Stimulated activated CD4-positive, alpha-beta T cell treated with anti-CD3 and anti-CD28 coated beads, Interleukin-15, amount 100 ng/mL, for 1 hour (primary cell): Measurements from ENCODE around the gene PRDX6.
"Not testable (repeated sequence)": the region's sequence is repeated elsewhere in the genome, so short reads cannot be mapped to it uniquely, and the experiment has no call there.

ENCODE experiments used
- DNase-seq, 2 donors: peaks; one replicate each; pipeline ENCODE4 v3.0.0-alpha.2; 2020; ENCODE audit warnings: low read depth in 1 of 2, low spot score in 1 of 2

PRDX6 gene, protein sequence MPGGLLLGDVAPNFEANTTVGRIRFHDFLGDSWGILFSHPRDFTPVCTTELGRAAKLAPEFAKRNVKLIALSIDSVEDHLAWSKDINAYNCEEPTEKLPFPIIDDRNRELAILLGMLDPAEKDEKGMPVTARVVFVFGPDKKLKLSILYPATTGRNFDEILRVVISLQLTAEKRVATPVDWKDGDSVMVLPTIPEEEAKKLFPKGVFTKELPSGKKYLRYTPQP

DNA sequence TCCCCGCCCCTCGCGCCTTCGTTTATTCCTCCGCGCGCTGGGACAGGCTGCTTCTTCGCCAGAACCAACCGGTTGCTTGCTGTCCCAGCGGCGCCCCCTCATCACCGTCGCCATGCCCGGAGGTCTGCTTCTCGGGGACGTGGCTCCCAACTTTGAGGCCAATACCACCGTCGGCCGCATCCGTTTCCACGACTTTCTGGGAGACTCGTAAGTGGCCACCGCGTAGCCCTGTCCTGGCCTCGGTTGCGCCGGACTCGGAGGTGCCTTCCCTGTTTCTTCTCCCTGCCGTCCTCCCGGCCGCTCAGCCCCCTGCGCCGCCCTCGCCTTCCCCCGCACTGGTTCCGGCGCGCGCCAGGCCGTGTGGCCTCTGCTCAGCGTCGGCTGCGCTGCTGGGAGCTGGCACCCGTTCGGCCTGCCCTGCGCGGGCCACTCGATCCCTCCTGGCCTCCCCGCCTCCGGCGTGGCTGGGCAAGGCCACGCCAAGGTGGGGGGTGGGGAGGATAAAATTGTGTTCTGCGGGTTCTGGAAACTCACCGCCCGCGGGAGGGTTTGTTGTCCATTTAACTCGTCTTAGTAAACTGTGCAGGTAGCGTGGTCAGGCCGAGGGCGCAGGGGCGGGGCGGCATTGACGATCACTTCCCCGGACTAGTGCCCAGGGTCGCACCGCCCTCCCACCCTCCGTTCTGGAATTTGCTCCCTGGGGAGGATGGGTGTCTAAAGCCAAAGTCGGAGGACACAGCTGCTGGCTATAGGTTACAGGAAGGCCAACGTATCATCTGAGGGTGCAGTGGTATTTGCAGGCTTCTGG lies at the start of gene PRDX6:
Gene PRDX6, plus strand, starts transcription at position 50 of the 808 bp plus-strand sequence. Its CDS starts 63 bp downstream, at position 113.
- DNase-seq = no peak

DNA sequence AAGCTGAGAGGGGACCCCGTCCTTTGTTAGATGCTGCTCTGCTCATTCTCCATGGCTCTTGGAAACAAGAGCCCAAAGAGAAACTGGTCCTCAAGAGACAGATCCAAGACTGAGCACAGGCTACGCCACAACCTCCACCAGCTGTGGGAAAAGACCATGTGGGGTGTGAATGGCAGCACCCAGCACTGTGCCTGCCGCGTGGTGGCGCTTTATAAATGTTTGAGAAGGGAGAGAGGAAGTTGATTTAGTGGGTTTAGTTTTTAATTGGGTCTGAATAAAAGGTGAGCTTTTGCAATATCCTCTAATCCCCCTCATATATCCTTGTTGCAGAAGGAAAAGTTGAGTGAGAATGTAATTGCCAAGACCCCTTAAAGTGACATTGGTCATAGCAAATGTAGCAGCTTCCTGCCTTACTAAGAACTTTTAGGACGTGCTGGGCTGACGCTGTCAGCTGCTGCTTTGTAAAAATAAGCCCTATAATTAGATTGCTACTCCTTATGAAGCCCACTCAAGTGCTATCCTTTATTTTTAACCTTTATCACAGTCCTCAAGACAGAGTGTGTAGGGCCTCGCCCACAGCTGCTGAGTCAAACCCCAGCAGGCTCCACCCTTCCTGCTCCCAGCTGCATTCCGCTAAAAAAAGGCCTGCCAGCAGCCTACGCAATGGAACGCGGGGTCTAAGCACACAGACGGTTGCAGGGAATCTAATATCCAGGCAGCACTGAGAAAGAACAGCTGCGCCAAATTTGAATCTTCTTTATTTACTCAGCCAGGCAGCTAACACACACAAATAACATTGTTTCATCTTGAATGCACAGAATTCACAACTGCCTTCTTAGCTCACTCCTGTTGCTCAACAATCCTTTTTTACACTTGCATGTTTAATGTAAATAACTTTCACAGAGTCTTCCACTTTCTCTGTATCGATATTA lies 47.4 kb upstream of the PRDX6 start:
- peak; percentile 22 to 46 for DNase-seq

DNA sequence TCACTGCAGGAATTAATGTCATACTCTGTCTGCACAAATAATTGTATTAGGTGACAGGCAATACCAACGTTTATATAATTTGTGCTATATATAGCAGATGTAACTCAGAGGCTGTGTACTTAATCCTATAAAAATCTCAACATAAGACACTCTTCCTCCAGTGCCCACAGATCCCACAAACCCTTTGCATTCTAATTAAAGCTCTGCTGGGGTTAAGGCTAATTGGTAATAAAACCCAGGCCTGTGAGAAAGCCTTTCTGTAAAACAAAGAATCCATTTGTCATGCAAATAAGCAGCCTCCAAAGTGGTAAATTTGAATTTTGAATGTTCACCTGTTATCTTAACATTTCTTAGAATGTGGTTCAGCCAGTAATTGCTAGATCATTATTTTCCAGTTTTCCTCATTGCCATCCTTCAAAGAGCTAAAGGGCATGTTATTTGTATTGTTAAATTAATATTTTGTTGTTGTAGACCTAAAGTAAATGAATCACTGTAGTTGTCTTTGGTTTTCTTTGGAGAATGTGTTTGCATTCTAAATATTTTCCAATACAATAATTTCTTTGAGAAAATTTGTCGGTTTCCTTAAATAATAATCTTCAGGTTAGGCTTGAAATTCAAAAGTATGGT lies 46.3 kb upstream of the PRDX6 start:
- no peak for DNase-seq

DNA sequence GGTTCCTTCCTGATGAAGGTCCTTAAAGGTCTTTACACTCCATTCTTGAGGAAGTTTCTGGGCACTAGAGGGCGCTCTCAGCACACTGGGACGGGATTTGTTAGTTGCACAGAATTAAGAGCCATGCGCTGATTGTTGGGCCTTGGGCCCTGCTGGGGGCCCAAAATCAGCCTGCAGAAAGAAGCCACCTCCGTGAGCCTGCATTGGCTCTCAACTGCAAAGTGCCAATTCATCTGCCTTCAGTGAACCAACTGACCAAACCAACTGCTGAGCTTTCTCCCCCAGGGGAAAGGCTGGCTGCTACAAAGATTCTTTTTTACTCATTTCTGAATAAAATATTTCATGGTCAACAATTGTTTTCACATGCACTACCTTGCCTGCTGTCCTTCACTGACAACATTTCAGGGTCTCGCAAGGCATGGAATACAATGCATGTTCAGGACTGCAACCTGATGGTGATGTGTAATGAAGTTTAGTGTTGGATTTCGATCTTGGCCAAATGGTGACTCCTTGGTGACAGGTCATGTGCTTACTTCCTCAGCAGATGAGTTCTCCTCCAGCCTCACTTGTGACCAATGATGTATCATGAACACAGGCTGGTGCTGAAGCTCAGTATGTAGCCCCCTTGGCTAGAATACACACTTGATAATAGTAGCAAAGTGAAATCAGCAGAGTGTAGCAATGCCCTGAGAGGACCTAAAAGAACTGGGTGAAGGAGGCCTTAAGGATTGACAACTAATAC lies 45.7 kb upstream of the PRDX6 start:
- peak; percentile 68 to 69 for DNase-seq

DNA sequence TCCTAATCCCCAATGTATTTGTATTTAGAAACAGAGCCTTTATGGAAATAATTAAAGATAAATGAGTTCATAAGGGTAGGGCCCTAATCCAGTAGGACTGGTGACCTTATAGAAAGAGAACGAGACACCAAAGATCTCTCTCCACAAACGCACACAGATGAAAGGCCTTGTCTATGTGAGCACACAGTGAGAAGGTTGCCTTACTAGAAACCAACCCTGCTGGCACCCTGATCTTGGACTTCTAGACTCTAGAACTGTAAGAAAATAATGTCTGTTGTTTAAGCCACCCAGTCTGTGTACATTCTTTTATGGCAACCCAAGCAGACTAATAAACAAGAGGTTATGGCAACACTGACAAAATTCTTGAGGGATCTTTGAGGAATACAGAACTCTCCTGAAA lies 44.8 kb upstream of the PRDX6 start:
- DNase-seq = no peak

DNA sequence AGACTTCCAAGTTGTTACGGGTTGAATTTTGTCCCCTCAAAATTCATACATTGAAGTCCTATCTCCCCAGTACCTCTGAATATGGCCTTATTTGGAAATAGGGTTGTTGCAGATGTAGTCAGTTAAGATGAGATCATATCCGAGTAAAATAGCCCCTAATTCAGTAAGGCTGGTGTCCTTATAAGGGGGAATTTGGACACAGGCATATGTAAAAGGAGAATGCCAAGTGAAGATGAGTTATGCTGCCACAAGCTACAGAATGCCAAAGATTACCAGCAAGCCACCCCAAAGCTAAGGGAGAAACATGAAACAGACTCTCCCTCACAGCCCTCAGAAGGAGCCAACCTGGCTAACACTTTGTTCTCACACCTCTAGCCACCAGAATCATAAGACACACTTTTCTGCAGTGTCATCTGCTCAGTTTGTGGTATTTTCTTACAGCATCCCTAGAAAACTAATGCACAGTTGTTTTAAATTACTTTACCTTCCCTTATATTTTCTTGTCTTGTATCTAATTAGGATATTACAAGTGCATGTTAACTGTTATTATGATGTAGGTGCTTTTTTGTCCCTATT lies 43.3 kb upstream of the PRDX6 start:
- DNase-seq = no peak

DNA sequence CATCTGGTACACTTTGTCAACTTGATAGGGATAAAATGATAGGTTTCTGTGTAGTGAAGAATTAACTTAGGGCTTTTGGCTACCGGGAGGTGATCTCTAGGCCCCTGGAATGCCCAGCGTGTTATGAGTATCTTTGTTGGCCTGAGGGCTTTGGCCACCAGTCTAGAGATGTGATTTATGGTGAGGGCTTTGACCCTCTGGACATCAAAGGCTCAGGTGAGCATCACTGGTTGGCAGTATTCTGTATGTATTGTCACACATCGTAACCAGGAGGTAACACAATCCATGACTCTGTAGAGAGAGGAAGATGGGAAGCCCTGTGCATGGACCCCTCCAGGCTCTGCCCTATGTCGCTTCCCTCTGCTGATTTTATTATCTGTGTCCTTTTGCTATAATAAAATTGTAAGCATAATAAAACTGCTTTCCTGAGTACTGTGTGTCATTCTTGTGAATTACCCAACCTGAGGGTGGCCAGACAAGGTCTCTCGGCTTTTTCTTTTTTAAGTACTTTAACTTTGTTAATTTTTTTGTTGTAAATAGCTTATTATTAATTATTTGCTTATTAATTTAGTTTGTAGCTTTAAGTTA lies 40.2 kb upstream of the PRDX6 start:
- DNase-seq = no peak

DNA sequence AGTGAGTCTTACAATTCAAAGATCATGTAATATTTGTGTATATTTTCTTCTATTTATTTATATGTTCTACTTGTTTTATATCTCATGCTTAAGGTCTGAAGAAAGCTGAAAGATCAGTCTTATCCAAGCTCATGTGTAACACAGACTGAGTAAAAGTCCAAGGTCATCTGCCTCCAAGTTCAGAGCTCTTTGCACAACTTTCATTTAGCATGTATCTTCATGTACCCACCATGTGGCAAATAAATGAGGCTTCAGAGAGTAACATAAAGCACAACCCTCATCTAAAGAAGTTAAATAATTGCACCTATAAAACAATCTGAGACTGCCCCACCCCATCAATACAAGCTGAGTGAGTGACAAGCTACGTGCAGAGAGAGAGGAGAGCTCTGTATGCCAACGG lies 38.5 kb upstream of the PRDX6 start:
- DNase-seq = no peak

DNA sequence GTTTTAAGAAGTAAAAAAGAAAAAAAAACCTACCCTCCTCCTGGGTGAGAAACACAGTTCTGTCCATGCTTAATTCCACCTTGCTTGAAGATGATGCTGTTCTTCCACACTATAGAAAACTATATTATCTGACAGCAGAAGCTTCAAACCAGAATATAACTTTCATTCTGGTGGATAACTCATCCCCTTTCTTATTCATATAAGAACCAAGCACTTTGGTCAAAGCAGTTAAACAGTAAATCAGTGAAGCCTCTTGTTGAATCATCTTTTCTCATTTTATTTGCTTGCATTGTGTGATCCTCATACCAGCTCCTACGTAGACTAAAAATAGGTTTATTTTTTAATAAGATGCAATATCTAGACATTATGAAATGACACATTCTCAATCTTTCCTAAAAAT lies 36.7 kb upstream of the PRDX6 start:
- no peak for DNase-seq

DNA sequence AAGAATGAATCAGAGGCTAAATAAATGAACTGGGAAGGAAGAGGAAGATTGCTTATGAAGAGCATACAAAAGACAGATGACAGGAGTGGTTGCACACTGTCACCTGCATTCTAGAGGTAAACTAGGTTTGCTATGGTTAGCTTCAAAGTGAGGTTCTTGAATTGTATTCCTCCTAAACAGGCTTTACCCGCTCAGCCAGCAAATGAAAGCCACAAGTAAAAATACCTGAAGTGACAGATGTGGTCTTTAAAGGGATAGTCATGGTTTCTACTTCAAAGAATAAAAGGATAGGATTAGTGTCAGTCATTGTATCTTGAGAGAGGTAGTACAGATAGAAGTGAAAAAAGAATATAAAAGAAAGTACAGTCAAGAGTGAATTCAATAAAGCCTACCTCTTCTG lies 32.4 kb upstream of the PRDX6 start:
- DNase-seq = no peak

DNA sequence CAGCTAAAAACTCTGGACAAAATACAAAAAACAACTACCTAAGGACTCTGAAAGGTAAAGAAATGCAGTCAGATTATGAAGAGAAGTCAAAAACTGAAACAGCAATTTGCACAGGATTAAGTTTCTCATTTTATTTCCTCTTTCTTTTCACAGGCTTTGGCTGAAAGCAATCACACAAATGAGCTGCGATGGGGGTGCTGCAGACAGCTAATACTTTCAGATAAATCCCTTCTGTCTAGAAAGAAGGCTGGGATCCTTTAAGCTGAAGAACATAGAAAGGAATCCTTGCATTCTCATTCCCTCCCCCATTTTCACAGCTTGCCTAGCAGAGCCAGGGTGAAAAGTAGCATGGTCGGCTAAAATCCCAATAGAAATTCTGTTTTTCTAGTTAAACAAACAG lies 32.0 kb upstream of the PRDX6 start:
- DNase-seq = no peak

DNA sequence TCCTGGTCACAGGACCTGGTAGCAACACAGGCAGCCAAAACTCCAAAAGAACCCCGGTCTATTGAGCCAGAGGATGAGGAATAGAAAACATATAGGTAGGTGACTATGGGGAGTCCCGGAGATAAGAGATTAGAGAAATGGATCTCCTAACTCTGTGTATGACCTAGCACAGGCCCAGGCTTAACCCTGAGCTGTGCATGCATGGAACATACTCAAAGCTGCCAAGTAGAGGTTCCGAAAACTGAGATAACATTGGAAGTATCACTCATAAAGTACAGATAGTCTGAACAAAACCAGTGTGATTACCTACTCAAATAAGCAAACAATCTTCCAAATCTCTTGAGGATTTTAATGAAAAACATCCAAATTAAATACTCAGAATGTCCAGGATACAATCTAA lies 31.5 kb upstream of the PRDX6 start:
- no peak for DNase-seq

DNA sequence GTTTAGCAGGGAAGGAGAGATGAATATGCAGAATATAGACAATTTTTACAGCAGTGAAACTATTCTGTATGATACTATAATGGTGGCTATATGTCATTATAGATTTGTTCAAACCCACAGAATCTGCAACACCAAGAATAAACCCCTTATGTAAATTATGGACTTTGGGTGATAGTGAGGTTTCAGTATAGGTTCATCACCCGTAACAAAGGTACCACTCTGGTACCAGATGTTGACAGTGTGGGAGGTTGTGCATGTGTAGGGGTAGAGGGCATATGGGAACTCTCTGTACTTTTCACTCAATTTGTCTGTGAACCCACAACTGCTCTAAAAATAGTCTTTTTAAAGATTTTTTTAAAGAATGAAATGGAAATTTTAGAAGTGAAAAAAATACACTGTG lies 29.9 kb upstream of the PRDX6 start:
- no peak for DNase-seq

DNA sequence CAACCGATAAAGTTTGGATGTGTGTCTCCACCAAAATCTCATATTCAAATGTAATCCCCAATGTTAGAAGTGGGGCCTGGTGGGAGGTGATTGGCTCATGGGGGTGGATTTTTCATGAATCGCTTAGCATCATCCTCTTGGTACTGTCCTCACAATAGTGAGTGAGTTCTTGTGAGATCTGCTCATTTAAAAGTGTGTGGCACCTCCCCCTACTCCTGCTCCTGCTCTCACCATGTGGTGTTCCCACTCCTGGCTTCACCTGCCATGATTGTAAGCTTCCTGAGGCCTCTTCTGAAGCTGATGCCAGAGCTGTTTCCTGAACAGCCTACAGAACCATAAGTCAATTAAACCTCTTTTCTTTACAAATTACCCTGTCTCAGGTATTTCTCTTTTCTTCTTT lies 28.2 kb upstream of the PRDX6 start:
- DNase-seq = no peak

DNA sequence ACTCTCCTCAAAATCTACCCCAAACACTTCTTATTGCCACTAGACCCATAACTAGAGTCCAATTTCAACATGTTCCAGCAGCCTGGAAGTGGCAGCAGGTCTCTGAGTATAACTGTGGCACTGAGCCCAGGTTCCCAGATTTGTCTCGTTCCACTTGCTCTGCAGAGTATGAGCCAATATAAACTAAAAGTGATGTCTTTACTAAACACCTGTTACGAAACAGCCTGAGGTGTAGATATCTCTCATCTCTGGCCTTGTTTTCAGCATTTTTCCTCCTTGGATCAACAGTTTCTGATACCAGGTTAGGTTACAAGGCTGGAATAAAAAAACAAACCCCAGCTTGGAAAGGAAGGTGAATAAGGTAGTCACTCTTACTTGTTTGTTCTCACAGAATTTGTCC lies 25.2 kb upstream of the PRDX6 start:
- no peak for DNase-seq

DNA sequence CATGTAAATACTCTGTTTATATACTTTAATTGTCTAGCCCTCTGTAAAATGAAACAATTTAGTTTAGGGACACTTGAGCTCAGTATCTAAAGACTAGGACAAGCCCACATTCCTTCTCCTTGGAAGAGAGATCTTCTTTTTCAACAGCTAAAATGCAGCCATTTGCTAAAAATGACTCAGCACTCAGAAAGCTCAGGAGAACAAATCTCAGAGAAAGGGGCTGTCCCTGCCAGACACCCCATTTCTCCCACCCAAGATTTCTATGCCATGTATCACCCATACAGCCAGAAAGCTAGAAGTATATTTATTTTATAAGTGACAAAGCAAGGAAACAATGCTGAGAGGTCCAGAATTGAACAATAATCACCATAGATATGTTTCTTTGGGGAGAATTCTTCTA lies 23.2 kb upstream of the PRDX6 start:
- no peak for DNase-seq

DNA sequence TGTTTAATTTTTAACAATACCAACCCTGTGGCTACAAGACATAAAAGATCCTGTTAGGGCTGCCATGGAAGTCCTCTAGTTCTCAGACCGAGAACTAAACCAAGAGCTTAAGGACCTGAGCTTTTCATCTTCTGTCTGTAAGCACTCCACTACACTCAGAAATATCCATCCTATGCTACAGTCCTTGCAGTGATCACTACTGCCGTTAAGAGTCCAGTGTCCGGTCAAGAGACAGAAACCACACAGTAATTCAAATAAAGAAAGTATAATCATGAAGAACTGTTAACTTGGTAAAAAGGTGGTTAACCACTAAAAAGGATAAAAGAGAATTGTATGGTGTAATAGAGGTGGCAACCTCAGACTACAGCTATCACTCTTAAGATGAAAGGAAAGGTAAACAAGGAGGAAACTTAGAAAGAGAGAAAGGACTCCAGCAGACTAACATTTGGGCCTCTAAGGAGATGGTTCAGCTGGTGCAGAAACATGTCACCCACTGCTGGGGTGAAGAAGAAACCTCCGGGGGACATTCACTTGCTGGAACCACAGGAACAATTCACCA lies 22.1 kb upstream of the PRDX6 start:
- DNase-seq = no peak

DNA sequence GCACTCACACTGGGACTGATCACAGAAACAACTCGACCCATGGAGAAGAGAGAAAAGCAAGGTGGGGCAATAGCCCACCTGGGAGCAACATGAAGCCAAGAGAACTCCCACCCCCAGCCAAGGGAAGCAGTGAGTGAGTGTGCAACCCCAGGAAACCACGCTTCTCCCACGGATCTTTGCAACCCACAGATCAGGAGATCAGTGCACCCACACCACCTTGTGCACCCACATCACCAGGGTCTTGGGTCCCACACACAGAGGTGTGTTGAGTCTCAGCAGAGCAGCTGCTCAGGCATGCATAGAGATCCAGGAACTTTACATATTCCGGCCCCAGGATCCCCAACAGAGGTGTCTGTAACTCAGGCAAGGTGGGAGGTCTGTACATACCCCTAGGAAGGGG lies 17.2 kb upstream of the PRDX6 start:
- DNase-seq = no peak

DNA sequence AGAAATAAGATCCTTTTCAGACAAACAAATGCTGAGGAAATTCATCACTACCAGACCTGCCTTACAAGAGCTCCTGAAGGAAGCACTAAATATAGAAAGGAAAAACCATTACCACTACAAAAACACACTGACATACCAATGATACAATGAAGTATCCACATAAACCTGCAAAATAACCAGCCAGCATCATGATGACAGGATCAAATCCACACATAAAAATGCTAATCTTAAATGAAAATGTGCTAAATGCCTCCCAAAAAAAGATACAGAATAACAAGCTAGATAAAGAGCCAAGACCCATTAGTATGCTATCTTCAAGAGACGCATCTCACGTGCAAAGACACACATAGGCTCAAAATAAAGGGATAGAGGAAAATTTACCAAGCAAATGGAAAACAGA lies 14.5 kb upstream of the PRDX6 start:
- not testable (repeated sequence) for DNase-seq

DNA sequence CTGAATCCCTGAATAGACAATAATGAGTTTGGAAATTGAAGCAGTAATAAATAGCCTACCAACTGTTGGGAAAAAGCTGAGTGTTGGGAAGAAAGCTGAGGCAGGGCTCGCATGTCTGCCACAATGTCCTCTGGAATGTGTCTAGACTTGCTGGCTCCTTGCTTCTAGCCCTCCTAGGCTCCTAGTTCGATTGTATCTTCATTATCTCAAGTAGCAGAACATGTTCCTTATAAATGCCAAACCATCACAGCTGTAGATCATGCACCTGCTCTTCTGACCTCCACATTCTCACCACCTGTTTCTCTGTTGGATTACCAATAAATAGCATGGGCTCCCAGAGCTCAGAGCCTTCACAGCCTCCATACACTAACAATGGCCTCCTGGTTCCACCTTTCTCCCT lies 12.9 kb upstream of the PRDX6 start:
- not testable (repeated sequence) for DNase-seq
